GM18861 (cell line): Measurements from ENCODE around the gene KIFAP3.
"Not testable (repeated sequence)": the region's sequence is repeated elsewhere in the genome, so short reads cannot be mapped to it uniquely, and the experiment has no call there.

Experiments
- ATAC-seq: cut with Tn5 transposase; IDR thresholded peaks from one replicate; pipeline ENCODE4 v1.9.1; 2021; ENCODE audit not compliant: unreplicated experiment

KIFAP3 gene

GRCh38 chr1:170074250-170075157 is at the start of gene KIFAP3:
Gene KIFAP3, minus strand, starts transcription at chr1:170074695. Its CDS starts 228 bp downstream, at chr1:170074467.
- ATAC-seq: peak; percentile 95

DNA sequence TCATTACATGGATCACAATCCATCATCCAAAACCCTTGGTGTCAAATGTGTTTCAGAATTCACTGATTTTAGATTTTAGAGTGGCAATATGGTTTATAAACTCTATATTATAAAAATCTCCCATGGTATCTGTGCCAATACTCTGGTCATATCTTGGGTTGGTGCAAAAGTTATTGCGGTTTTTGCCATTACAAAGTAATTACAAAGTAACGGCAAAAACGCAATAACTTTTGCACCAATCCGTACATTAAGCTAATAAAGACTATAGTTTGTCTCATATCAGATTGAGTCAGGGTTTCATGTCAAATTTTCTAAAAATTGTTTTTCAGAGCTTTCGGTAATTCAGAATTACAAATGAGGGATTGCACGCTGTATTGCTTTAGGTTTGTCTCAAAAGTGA is 47.9 kb upstream of the KIFAP3 start:
- no peak for ATAC-seq

GRCh38 chr1:170114906-170115305 is 40.4 kb upstream of the KIFAP3 start:
- ATAC-seq: no peak

DNA sequence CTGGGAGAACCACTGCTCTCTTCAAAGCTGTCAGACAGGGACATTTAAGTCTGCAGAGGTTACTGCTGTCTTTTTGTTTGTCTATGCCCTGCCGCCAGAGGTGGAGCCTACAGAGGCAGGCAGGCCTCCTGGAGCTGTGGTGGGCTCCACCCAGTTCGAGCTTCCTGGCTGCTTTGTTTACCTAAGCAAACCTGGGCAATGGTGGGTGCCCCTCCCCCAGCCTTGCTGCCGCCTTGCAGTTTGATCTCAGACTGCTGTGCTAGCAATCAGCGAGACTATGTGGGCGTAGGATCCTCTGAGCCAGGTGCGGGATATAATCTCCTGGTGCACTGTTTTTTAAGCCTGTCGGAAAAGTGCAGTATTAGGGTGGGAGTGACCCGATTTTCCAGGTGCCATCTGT is 38.6 kb upstream of the KIFAP3 start:
- not testable (repeated sequence) for ATAC-seq

- no peak for ATAC-seq
These were observed 23.0 kb upstream of the KIFAP3 start for GRCh38 chr1:170097449-170097948.

DNA sequence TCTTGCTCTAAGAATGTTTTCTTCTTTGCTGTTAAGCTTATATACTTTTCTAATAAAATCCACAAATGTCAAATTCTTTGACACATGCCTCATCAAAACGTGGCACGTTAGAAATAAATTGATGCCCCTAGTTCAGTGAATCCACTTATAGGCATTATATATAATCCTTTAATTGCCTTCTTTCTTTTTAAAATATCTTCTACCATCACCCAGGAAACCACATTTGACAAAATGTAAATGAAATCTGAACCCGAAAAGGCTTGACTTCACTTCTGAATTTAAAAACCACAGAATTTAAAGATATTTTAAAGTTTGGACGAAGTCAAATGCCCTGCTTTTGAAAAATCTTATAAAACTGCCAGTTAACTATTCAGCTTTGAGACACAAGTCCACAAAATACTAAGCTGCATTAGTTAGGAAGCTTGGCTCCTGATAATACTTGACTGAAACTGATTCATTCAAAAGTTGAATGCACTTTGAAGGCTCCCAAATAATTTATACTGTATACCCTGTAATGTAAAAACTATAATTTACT is 22.4 kb upstream of the KIFAP3 start:
- ATAC-seq: no peak

DNA sequence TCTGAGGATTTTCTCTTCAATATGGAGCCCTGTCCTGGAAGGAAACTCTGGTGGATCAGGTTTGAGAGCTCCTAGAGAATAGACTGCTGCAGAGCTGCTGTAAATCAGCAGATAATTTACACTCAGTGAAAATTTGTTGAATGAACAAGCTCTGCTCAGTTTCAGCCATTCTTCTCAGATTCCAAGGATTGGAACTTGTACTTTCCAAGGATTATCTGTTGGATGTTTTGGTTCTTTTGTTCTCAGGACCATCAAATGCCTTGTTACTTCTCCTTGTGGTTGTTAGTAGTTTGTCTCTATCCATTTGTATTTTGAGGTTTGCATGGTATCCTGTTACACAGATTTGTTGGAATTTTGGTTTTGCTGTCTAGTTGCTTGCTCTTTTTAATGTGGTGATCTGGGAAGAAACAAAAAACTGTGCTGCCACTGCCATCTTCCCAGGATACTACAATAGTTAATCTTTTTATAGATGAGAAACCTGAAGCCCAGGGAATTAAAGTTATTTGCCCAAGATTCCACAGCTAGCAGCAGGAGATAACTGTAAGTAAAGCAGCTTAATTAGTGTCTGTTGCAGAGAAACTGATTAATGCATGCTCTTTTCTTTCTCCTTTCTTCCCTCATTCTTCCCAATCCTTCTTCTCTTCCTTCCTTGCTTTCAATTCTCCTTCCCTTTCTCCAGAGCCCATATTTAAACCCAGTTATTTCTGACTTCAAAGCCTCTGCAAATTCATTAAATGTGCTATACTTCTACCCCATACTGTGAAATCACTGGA is 21.7 kb upstream of the KIFAP3 start:
- no peak for ATAC-seq

GRCh38 chr1:170094697-170095616 is 20.5 kb upstream of the KIFAP3 start:
- ATAC-seq: not testable (repeated sequence)

DNA sequence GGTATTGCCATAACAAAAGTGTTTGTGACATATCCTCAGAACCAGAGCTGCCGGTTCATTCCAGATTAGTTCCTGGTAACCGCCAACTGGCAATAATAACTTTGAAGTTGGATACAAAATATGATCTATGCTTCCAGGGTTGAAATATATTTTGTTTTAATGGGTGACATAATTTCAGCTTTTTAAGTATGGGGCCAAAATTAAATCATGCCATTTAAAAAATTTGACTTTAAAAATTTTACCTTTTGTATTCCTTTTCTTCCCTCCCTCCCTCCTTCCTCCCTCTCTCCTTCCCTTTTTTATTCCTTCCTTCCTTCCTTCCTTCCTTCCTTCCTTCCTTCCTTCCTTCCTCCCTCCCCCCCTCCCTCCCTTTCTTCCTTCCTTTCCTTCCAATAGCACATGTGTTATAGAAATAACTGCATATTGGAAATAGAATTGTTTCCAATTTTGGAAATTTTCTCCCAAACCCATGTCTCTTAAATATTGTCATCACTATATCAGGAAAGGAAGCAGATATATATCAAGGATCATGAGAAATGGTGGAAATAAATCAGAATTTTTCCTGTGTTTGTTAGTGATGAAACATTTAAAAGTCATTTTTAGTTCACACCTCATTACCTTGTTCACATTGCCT is 12.0 kb upstream of the KIFAP3 start:
- no peak for ATAC-seq

- no peak for ATAC-seq
These were observed 10.6 kb upstream of the KIFAP3 start for GRCh38 chr1:170085091-170085490.

- no peak for ATAC-seq
These were observed 4.2 kb upstream of the KIFAP3 start for GRCh38 chr1:170078610-170079189.

- ATAC-seq: no peak
These were observed 3.4 kb upstream of the KIFAP3 start for GRCh38 chr1:170077926-170078325.

- not testable (repeated sequence) for ATAC-seq
These were observed 2.5 kb upstream of the KIFAP3 start for GRCh38 chr1:170076952-170077351.

- no peak for ATAC-seq
These were observed 1.7 kb upstream of the KIFAP3 start for GRCh38 chr1:170076199-170076598.

DNA sequence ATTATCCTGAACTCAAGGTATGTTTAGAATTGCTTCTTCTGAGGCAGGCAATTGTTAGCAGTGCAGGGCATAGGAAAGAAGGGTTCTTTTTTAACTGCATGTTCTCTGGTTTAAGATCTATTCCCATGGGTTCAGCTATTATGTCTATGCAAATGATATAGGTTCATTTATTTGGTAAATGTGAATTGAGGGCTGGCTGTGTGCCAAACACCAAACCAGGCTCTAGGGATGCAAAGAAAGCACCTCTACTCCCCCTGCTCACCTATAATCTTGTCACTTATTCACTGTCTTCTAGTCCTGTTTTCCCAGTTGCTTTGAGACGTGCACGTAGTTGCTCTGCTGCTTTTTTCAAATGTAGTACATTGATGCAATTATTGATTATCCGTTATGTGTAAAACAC is 691 bp upstream of the KIFAP3 start:
- ATAC-seq: no peak

DNA sequence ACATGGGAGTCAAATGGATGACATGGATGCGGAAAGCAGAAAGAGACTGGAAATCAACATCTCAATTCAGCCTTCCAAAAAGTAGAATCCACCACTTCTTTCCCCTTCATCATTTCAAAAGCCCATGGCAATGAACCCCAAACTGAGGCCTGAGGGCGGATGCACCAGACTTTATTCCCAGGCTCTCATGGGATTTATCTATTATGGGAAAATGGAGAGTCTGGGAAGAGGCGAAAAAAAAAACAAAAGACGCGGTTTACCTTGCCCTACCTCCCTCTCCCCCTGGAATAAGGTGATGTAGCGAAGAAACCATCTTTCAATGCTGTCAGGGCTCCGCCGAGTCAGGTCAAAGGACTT is 624 bp downstream of the KIFAP3 start:
- no peak for ATAC-seq

GRCh38 chr1:170071378-170071777 is 3.1 kb downstream of the KIFAP3 start:
- ATAC-seq: no peak

GRCh38 chr1:170068923-170069322 is 5.6 kb downstream of the KIFAP3 start:
- no peak for ATAC-seq

GRCh38 chr1:170067253-170067819 is 7.2 kb downstream of the KIFAP3 start:
- peak; percentile 38 for ATAC-seq
